Adipose tissue (tissue), 3 donors: Measurements from ENCODE around the gene ZNF878. TPM values are rescaled to one million over a fixed set of nuclear protein-coding genes. Genes with fewer than 3 reads are reported as not detected.

Experiments used
- H3K27ac ChIP-seq: one replicate; pipeline ENCODE4 v1.5.1; 2013; ENCODE audit warnings: low read depth, low read length
- WGBS, 3 donors: extraction: QIAGEN DNeasy Blood & Tissue Kit; methylation state at CpG; one replicate each; pipeline ENCODE4 v1.1.7; 2013; 5-methylcytosine and 5-hydroxymethylcytosine counted together
- polyA plus RNA-seq, 3 donors: library from polyadenylated mRNA; stranded (reverse); fragments of 200-250 nt; gene quantifications; one replicate each; pipeline ENCODE4 v1.2.3, GENCODE V29; 2013
- donor health status: healthy with polysubstance abuse.
- donor health status: Bipolar disorder and iron deficiency.
- donor health status: healthy.

ZNF878 gene
- polyA plus RNA-seq, 3 donors = 0.16 to 0.31 TPM; not detected in 1

DNA sequence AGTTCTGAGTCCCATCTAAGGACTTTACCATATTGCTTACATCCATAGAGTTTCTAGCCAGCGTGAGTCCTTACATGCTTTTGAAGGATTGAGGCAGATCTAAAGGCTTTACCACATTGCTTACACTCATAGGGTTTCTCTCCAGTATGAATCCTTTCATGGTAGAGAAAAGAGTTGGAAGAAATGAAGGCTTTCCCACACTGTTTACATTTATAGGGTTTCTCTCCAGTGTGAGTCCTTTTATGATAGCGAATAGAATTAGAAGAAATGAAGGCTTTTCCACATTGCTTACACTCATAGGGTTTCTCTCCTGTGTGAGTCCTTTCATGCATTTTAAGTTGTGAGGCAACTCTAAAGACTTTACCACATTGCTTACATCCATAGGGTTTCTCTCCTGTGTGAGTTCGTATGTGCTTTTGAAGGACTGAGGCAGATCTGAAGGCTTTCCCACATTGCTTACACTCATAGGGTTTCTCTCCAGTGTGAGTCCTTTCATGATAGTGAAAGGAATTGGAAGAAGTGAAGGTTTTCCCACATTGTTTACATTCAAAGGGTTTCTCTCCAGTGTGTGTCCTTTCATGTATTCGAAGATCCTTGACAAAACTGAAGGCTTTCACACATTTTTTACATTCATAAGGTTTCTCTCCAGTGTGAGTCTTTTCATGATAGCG lies 8.9 kb downstream of the ZNF878 start:
- WGBS, 3 donors = 95 to 97% (median 96%) methylated on average over 5 of the region's 5 CpGs
- no peak overlapping the region for H3K27ac ChIP-seq

GRCh38 chr19:12042893-12043292 lies 9.9 kb downstream of the ZNF878 start:
- no peak overlapping the region for H3K27ac ChIP-seq

GRCh38 chr19:12035220-12036172 lies 17.3 kb downstream of the ZNF878 start, which contains the start of gene ZNF433:
Gene ZNF433, minus strand, starts transcription at chr19:12035679. Its CDS starts 140 bp downstream, at chr19:12035539.
- no peak within 1 kb of the TSS for H3K27ac ChIP-seq
- 0 to 1% (median 1%) methylated on average over 68 of the region's 68 CpGs for WGBS, 3 donors

- H3K27ac ChIP-seq = no peak overlapping the region
- 16 to 42% (median 38%) methylated on average over 8 of the region's 8 CpGs for WGBS, 3 donors
Observed at GRCh38 chr19:12034620-12035019, 18.1 kb downstream of the ZNF878 start.

DNA sequence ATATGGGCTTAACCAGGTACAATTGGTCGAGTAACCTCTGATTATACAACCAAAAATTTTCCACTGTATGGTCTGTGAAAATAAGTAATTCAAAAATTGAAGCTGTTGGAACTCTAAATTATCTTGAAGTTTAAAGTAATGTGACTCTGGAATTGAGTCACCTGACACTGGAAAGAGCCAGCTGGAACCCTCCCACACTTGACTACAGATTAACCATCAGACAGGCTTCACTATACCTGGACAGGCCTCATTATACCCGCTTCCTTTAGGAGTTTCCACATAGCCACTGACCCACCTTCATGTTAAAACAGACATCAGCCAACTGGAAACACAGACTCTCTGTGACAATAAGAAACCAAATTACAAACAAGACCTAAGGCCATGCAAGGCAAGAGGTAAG lies 18.6 kb downstream of the ZNF878 start:
- WGBS, 3 donors = 29 to 88% (median 80%) methylated on average over 2 of the region's 2 CpGs
- H3K27ac ChIP-seq = no peak overlapping the region

DNA sequence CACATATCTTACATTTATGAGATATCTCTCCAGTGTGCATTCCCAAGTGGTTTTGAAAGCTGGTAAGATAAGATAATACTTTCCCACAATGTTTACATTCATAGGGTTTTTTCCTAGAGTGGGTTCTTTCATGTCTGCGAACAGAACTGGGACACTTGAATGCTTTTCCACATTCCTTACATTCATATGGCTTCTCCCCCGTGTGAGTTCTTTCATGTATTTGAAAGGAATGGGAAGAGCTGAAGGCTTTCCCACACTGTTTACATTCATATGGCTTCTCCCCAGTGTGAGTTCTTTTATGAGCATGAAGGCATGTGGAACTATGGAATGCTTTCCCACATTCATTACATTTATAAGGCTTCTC lies 37.0 kb downstream of the ZNF878 start:
- 72 to 90% (median 89%) methylated on average over 2 of the region's 2 CpGs for WGBS, 3 donors
- H3K27ac ChIP-seq = no peak overlapping the region

GRCh38 chr19:12015015-12015752 lies 37.6 kb downstream of the ZNF878 start:
- WGBS, 3 donors = 96 to 99% (median 98%) methylated on average over 9 of the region's 9 CpGs
- no peak overlapping the region for H3K27ac ChIP-seq

GRCh38 chr19:12000152-12000981 lies 52.4 kb downstream of the ZNF878 start:
- H3K27ac ChIP-seq = no peak overlapping the region
- 82 to 86% (median 86%) methylated on average over 9 of the region's 9 CpGs for WGBS, 3 donors

DNA sequence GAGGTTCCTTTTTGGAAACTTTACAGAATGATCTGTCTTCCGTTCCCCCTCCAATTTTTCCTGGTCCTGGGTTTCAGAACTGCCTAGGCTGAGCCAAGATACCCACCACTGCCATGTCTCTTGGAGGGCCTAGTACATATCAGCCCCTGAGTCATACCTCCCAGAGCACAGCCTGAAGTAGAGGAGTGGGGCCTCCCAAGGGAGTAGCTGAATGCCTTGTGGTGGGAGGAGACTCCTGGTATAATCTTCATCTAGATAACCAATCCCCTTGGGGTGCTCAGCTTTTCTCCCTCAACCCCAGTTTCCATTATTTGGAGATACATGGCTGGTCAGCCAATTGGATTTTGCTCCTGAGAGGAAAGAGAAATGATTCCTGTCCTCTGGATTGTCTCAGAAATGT lies 57.6 kb downstream of the ZNF878 start:
- H3K27ac ChIP-seq = no peak overlapping the region
- 52 to 88% (median 75%) methylated on average over 1 of the region's 1 CpG for WGBS, 3 donors

Other genes with a start within 250 kb of the ZNF878 start
- gene ZNF440, start 238.7 kb downstream of the ZNF878 start, polyA plus RNA-seq = 1 to 10 TPM; 1.8 to 4.2 (median 2.6) TPM
- gene ZNF439, start 204.2 kb downstream of the ZNF878 start, polyA plus RNA-seq = 1 to 10 TPM in 2 of 3 donors, under 1 TPM in 1; 0.88 to 2.2 (median 1.4) TPM
- gene ZNF69, start 165.2 kb downstream of the ZNF878 start, polyA plus RNA-seq = 1 to 10 TPM; 2.4 to 3.9 (median 3.4) TPM
- 1 to 10 TPM; 3.7 to 6.2 (median 4.4) TPM for gene ZNF700, start 127.9 kb downstream of the ZNF878 start, polyA plus RNA-seq
- 1 to 10 TPM in 2 of 3 donors, under 1 TPM in 1; 0.79 to 2.4 (median 2.0) TPM for gene ZNF763, start 87.9 kb downstream of the ZNF878 start, polyA plus RNA-seq
- gene ZNF433, start 17.3 kb downstream of the ZNF878 start, polyA plus RNA-seq = 1 to 10 TPM; 1.6 to 4.3 (median 2.5) TPM
- 1 to 10 TPM; 1.1 to 3.2 (median 1.5) TPM for gene ZNF844, start 11.8 kb upstream of the ZNF878 start, polyA plus RNA-seq
- gene ZNF20, start 87.4 kb upstream of the ZNF878 start, polyA plus RNA-seq = 1 to 10 TPM; 1.1 to 1.7 (median 1.3) TPM
- 1 to 10 TPM in 1 of 3 donors, under 1 TPM in 2; 0.62 to 3.8 (median 0.72) TPM for gene ZNF625, start 103.8 kb upstream of the ZNF878 start, polyA plus RNA-seq
- gene ZNF136, start 110.1 kb upstream of the ZNF878 start, polyA plus RNA-seq = 1 to 10 TPM; 1.9 to 3.4 (median 2.8) TPM
- gene ZNF44, start 241.9 kb upstream of the ZNF878 start, polyA plus RNA-seq = 1 to 10 TPM; 3.3 to 4.4 (median 3.9) TPM